Measurements from ENCODE around the gene MTAP.

Gene MTAP

DNA sequence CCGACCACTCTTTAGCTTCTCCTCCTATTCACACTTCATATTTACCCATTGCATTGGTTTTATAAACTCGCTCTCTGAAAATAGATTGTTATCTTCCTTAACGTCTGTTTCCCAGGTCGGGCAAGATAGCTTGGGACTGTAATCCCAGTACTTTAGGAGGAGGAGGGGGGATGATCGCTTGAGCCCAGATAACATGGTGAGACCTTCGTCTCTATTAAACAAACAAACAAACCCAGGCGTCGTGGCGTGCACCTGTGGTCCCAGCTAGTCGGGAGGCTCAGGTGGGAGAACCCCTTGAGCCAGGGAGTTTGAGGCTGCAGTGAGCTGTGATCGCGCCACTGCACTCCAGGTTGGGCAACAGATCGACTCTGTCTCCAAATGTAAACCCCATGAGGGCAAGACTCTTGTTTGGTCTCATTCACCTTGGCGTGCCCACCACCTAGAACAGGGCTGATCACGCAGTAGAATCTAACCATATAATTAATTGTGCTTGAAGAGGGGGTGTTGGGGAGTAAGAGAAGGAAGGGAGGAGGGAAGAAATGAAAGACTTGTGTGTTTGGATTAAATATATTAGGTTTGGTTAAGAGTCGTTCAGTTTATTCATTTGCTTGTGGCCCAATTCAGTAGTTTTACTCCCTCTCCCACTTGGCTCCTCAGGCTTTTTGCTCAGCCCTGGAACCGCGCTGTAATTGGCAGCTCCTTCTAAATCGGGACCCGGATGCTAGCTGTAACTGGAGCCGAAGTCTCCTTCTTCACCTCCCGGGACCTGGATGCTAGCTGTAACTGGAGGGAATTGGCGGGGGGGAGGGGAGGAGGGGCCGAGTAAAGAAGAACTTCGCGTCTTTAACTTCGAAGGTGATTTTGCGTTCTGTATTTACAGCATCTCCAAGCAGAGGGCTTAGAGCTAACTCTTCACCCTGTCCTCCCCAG is 166.8 kb downstream of the MTAP start:
- no peak for DNase-seq (ENCODE audit: low read depth)

DNA sequence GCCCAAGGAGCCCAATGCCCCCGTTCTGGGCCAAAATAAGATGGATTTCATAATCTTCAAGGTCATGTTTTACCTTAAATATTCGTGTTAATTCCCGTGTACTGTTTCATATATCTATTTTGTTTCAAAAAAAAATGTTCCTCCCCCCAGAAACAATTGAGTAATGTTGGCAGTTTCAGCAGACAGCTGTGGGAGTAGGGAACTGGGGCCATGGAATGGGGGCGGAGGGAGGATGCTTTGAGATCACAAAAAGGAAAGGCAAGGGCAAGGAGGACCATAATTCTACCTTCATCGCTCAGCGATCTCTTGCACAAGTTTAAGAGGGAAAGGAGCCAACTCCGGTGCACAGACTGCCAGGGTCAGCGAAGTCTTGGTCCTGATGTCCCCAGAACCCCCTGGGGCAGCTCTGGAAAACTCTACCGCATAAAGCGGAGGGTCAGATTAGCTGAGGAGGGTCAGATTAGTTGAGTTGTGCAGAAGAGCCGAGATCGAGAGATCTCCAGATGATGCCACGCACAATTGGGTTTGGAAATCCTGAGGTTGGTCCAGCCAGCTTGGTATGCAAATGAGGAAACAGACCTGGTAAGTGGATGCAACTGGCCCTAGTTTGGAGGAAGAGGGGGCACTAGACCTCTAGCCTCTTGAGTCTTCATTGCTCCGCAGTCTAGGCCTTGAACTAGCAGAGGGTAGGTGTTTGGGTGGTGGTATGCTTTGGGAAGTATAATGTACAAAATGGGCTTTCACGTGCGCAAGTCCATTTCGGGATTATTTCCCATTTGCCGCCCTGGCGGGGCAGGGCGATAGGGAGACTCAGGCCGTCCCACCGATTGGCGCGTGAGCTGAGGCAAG is 167.7 kb downstream of the MTAP start:
- DNase-seq (ENCODE audit: low read depth) = no peak

DNA sequence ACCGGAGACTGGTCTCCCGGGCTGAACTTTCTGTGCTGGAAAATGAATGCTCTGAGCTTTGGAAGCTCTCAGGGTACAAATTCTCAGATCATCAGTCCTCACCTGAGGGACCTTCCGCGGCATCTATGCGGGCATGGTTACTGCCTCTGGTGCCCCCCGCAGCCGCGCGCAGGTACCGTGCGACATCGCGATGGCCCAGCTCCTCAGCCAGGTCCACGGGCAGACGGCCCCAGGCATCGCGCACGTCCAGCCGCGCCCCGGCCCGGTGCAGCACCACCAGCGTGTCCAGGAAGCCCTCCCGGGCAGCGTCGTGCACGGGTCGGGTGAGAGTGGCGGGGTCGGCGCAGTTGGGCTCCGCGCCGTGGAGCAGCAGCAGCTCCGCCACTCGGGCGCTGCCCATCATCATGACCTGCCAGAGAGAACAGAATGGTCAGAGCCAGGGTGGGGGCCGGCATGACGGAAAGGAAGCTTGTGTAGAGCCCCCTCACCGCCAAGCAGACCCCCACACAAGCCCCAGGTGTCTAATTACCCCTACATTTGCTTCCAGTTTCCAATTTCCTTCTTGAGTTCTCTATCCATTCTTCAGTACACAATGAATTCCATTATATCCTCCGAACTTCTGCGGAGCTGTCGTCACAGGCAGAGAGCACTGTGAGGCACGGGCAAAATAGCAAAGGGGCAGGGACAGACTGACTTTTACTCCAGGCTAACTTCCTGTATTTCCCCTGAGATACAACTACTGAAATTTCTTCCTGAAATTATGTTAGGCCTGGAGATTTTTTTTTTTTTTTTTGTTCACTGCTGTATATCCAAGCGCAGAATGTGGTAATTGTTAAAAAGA is 168.6 kb downstream of the MTAP start:
- DNase-seq (ENCODE audit: low read depth) = no peak

DNA sequence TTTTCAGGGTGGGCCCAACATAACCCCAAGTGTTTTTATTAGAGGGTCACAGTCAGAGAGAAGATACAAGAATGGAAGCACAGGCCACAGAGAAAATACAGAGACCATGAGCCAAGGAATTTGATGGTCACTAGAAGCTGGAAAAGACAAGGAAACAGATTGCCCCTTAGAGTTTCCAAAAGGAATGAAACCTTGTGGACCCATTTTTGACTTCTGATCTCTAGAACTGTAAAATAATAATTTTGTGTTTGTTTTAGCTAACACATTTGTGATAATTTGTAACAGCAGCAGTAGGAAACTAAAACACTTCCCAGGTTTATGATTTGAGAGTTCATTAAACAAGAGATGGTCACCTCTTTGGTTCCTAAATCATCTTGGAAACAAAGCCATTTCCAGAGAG is 169.9 kb downstream of the MTAP start:
- DNase-seq (ENCODE audit: low read depth) = no peak

DNA sequence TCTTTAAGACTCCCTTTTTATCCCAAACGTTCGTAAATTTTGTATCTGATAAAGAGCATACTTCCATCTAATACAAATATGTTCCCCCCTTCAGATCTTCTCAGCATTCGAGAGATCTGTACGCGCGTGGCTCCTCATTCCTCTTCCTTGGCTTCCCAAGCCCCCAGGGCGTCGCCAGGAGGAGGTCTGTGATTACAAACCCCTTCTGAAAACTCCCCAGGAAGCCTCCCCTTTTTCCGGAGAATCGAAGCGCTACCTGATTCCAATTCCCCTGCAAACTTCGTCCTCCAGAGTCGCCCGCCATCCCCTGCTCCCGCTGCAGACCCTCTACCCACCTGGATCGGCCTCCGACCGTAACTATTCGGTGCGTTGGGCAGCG is 171.9 kb downstream of the MTAP start:
- no peak for DNase-seq (ENCODE audit: low read depth)

DNA sequence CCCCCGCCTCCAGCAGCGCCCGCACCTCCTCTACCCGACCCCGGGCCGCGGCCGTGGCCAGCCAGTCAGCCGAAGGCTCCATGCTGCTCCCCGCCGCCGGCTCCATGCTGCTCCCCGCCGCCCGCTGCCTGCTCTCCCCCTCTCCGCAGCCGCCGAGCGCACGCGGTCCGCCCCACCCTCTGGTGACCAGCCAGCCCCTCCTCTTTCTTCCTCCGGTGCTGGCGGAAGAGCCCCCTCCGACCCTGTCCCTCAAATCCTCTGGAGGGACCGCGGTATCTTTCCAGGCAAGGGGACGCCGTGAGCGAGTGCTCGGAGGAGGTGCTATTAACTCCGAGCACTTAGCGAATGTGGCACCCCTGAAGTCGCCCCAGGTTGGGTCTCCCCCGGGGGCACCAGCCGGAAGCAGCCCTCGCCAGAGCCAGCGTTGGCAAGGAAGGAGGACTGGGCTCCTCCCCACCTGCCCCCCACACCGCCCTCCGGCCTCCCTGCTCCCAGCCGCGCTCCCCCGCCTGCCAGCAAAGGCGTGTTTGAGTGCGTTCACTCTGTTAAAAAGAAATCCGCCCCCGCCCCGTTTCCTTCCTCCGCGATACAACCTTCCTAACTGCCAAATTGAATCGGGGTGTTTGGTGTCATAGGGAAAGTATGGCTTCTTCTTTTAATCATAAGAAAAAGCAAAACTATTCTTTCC is 172.4 kb downstream of the MTAP start:
- DNase-seq (ENCODE audit: low read depth) = peak; percentile 67

DNA sequence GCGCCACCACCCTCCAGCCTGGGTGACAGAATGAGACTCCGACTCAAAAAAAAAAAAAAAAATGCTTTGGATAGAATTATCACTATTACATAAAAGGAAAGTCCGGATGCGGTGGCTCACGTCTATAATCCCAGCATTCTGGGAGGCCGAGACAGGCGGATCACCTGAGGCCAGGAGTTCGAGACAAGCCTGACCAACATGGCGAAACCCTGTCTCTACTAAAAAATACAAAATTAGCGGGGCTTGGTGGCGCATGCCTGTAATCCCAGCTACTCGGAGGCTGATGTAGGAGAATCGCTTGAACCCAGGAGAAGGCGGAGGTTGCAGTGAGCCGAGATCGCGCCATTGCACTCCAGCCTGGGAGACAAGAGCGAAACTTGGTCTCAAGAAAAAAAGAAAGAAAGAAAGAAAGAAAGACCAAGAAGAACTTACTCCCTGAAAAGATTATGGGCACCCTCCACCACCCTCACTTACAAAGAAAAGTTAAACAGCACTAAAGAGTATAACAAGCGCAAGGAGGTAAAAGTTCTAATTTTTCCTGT is 174.0 kb downstream of the MTAP start:
- DNase-seq (ENCODE audit: low read depth) = no peak

DNA sequence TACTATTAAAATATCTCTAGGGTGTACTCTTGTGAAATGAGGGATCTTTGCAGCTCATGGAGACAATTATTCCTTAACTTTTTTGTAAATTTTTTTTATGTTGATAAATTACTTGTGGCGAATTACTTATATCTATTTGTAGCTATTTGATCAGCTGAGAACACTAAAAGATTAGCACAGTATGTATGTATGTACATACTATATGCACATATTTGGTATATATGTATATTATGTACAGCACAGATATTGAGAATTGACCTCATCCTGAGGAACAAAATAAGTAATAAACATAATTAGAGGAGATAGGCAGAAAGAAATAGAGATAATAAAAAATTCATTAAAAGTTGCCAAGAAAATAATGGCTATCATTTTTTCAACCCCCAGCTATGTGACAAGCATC is 180.0 kb downstream of the MTAP start:
- DNase-seq (ENCODE audit: low read depth) = no peak

DNA sequence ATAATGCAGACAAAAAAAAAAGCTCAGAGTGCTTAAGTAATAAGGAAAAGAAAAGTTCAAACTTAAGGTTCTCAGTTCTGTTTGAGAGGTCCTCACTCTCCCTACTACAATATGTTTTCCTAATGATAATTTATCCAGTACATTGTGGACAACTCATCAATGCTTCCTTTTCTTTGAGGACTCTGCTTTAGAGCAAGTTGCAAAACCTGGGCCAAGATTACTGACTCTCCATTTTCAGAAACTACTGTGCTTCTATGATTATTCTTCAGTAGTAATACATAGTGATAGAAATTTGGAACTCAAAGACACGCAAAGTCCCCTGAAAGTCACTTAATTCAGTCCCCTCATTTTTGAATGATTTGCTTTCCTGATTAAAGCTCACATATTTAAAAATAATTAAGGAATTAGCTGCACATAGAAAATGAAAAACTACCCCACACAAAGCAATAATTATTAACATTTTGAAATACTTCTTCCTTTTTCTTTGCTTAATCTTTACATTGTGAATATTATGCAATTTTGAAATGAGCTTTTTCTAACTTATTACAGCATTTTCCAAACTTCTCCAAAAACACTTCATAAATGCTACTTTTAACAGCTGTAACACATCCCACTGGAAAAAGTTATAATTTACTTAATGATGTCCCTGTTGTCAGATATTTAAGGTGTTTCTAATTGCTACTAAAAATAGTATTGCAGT is 180.6 kb downstream of the MTAP start:
- no peak for DNase-seq (ENCODE audit: low read depth)

DNA sequence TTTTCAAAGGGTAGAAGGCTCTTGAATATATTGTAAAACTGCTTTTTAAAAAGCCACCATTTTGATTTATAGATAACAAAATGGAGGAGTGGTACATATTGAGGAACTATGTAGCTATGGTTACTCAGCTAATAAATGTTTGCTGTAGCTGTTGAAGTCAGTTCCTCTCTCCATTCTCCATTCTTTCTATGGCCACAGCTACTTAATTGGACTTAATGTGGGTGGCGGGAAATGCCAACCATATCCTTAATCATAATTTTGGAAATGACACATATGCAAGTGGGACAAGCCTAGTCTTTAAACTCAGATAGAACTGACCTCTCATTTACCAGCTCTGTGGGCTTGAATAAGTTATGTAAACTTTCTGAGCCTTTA is 181.1 kb downstream of the MTAP start:
- no peak for DNase-seq (ENCODE audit: low read depth)

DNA sequence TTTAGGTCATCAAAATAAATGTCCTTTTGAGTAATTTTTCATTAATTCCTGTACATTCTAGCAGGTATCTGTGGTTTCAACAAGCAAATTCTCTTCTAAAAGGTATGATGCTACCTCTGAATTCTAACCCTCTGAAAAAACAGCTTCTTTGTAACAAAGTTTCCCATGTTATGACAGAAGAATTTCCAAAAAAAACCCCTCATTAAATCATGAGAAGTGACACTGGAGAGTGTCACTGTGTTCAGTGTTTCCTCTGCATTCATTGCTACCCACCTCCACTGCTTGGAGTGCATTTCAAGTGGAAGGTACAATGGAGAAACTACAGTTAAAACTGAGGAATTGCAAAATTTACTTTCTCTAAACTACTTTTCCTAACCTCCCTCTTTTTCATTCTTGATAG is 181.7 kb downstream of the MTAP start:
- DNase-seq (ENCODE audit: low read depth) = no peak

DNA sequence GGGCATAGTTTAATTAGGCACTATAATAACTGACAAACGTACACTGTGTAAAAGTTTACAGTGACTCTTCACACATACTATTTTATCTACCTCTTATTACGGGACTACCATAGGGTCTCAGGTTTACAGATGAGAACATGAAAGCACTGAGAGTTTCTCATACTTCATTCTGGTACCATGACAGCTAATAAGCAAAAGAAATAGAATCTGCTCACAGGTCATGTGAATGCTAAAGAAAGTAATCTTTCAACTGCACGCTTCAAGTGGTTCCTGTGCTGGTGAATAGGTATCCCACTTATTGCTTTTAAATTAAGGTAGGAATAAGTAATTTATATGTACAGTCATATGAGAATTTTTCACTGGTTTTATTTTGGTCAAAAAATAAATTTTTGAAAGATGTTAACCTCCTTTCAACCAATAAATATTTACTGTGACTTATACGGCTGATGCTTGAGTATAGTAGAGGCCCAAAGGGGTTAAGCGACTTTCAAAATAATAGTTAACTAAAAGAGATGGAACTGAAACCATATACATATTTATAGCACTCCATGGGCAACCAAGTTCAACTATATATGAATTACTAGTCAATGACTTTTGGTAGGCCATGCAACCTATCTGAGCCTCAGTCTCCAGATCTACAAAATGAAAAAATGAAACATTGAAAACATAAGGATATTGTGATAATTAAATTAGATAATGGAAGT is 183.7 kb downstream of the MTAP start:
- no peak for DNase-seq (ENCODE audit: low read depth)
